ENCODE measurements around the gene LCN6. TPM values are rescaled to one million over a fixed set of nuclear protein-coding genes. Genes with fewer than 3 reads are reported as not detected.
A peak's percentile ranks its signal among the peaks of the same experiment; 100 is the strongest.
"Not testable (repeated sequence)": the region's sequence is repeated elsewhere in the genome, so short reads cannot be mapped to it uniquely, and the experiment has no call there.

The LCN6 gene
- total RNA-seq, 1 experiment from 2014 or later = not detected

DNA sequence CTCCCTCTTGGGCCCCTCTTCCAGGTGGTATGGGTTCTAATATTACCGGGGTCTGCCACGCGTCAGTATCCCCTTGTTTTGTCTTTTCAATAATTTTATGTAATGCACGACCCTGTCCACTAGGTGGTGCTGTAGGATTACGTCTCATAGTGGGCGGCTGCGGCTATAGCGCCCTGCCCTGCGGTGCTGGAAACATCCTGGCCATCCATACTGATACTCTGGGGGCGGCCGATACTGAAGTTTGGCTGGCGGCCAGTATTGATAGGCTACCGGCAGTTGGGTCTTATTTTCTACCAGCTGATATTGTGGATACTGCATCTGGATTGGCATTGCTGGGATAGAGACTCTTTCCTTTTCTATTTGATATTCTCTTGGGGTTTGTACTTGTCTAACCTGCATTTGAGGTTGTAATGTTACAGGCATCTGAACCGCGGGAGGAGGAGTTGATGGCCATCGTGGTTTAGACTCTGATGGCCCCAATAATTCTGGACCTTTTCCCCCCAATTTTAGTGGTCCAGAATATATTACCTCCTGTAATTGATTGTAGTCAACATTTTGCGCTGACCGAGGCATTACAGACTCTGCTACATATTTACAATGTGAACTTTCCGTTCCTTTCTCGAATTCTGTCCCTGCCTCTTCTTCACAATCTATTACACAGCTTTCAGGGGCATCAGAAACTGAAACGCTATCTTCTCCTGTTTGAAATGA is 39.5 kb upstream of the LCN6 start:
- Mint-ChIP-seq H3K27me3 (ENCODE audit: insufficient read depth, unreplicated experiment) (no peaks in the 10 kb centered on the region), H3K9me3 (ENCODE audit: unreplicated experiment) (no peaks in the 10 kb centered on the region), H3K36me3 (ENCODE audit: insufficient read depth, unreplicated experiment) (peaks cover 8% of the 10 kb centered on the region), H3K4me1 (ENCODE audit: insufficient read depth, unreplicated experiment) (peaks cover 5% of the 10 kb centered on the region), H3K4me3 (ENCODE audit: unreplicated experiment) (no peak overlapping the region), H3K27ac (ENCODE audit: low read depth, unreplicated experiment) (no peak overlapping the region)
- intact Hi-C loops (cut with micrococcal nuclease) = loop anchor here (1.0 kb wide), 1 partner anchor 247 kb away; no protein-coding TSS in a partner anchor
- ChIA-PET CTCF (interaction anchor here (0.6 to 3.5 kb wide), 19 partner anchors 10 to 1084 kb away, joined by 3 to 24 read pairs (median 3); partner anchors contain the start of gene SAPCD2), POLR2A (interaction anchor here (1.3 kb wide), 1 partner anchor 20 kb away, joined by 5 read pairs; the partner anchor contains the start of gene RABL6)
- DNase-seq (ENCODE audit: unreplicated experiment) = peak; percentile 66
- no TSS peak for BruUV-seq (replicated peaks)
- TF ChIP-seq, protein P1, sequence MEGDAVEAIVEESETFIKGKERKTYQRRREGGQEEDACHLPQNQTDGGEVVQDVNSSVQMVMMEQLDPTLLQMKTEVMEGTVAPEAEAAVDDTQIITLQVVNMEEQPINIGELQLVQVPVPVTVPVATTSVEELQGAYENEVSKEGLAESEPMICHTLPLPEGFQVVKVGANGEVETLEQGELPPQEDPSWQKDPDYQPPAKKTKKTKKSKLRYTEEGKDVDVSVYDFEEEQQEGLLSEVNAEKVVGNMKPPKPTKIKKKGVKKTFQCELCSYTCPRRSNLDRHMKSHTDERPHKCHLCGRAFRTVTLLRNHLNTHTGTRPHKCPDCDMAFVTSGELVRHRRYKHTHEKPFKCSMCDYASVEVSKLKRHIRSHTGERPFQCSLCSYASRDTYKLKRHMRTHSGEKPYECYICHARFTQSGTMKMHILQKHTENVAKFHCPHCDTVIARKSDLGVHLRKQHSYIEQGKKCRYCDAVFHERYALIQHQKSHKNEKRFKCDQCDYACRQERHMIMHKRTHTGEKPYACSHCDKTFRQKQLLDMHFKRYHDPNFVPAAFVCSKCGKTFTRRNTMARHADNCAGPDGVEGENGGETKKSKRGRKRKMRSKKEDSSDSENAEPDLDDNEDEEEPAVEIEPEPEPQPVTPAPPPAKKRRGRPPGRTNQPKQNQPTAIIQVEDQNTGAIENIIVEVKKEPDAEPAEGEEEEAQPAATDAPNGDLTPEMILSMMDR (IDR thresholded peaks at IDR 0.05; ENCODE audit: unreplicated experiment) = peak; percentile 90

GRCh38 chr9:136786983-136787382 is 38.7 kb upstream of the LCN6 start:
- POLR2A ChIA-PET; H3K9me3 Mint-ChIP-seq (ENCODE audit: unreplicated experiment); H3K4me1 Mint-ChIP-seq (ENCODE audit: insufficient read depth, unreplicated experiment); H3K27ac Mint-ChIP-seq (ENCODE audit: low read depth, unreplicated experiment); H3K4me3 Mint-ChIP-seq (ENCODE audit: unreplicated experiment); DNase-seq (ENCODE audit: unreplicated experiment); H3K36me3 Mint-ChIP-seq (ENCODE audit: insufficient read depth, unreplicated experiment); BruUV-seq (replicated peaks); H3K27me3 Mint-ChIP-seq (ENCODE audit: insufficient read depth, unreplicated experiment): not testable (repeated sequence)
- intact Hi-C loops (cut with micrococcal nuclease) = loop anchor here (1.0 kb wide), 1 partner anchor 248 kb away; no protein-coding TSS in a partner anchor
- CTCF ChIA-PET = interaction anchor here (0.6 to 3.5 kb wide), 14 partner anchors 9 to 1083 kb away, joined by 3 to 24 read pairs (median 4); partner anchors contain the start of gene SAPCD2

DNA sequence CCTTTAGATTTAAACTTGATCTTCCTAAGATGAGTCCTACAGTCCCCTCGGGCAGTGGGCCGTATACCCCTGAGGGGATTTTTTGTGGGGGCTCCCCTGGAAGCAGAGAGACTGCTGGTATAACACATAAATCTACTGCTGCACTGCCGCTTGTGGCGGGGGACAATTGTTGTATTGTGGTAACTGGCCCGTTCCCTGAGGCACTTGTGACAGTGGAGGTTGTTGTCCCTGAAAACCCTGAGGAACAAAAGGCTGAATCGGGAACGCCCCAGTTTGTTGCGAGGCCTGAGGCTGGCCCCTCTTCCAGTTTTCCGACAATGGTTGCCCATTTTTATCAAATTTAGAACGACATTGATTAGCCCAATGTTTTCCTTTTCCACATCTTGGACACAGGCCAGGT is 38.1 kb upstream of the LCN6 start:
- no peak for DNase-seq (ENCODE audit: unreplicated experiment)
- Mint-ChIP-seq H3K27me3 (ENCODE audit: insufficient read depth, unreplicated experiment) (peaks cover 9% of the 10 kb centered on the region), H3K4me3 (ENCODE audit: unreplicated experiment) (no peak overlapping the region), H3K4me1 (ENCODE audit: insufficient read depth, unreplicated experiment) (peaks cover 5% of the 10 kb centered on the region), H3K36me3 (ENCODE audit: insufficient read depth, unreplicated experiment) (no peaks in the 10 kb centered on the region), H3K27ac (ENCODE audit: low read depth, unreplicated experiment) (no peak overlapping the region), H3K9me3 (ENCODE audit: unreplicated experiment) (no peaks in the 10 kb centered on the region)
- ChIA-PET POLR2A (no interaction called here), CTCF (interaction anchor here (0.9 to 3.5 kb wide), 8 partner anchors 9 to 249 kb away, joined by 3 to 24 read pairs (median 5); no protein-coding TSS in a partner anchor)
- TF ChIP-seq, protein P1 (IDR thresholded peaks at IDR 0.05; ENCODE audit: unreplicated experiment) = no peak
- intact Hi-C loops (cut with micrococcal nuclease) = no loop called here
- BruUV-seq (replicated peaks) = no TSS peak

GRCh38 chr9:136785565-136786355 is 37.4 kb upstream of the LCN6 start:
- H3K27ac Mint-ChIP-seq (ENCODE audit: low read depth, unreplicated experiment); H3K4me1 Mint-ChIP-seq (ENCODE audit: insufficient read depth, unreplicated experiment); intact Hi-C loops (cut with micrococcal nuclease); H3K36me3 Mint-ChIP-seq (ENCODE audit: insufficient read depth, unreplicated experiment); H3K4me3 Mint-ChIP-seq (ENCODE audit: unreplicated experiment); BruUV-seq (replicated peaks); H3K9me3 Mint-ChIP-seq (ENCODE audit: unreplicated experiment); DNase-seq (ENCODE audit: unreplicated experiment): not testable (repeated sequence)
- POLR2A ChIA-PET = interaction anchor here (0.7 kb wide), 1 partner anchor 22 kb away, joined by 3 read pairs; no protein-coding TSS in a partner anchor
- H3K27me3 Mint-ChIP-seq (ENCODE audit: insufficient read depth, unreplicated experiment) = peaks cover 16% of the 10 kb centered on the region
- CTCF ChIA-PET = interaction anchor here (0.8 to 1.8 kb wide), 7 partner anchors 9 to 251 kb away, joined by 3 to 6 read pairs (median 4); no protein-coding TSS in a partner anchor

Data from MCF 10A (cell line).